Stimulated activated naive CD4-positive, alpha-beta T cell (primary cell): ENCODE results near the gene ZNF337.

Experiments used
- DNase-seq, 6 experiments: peaks; one replicate each; lab custom pipeline; 2025; lab: John Stamatoyannopoulos, UW

Gene ZNF337

GRCh38 chr20:25629816-25630499, 66.7 kb downstream of the ZNF337 start:
- DNase-seq, result no peak

GRCh38 chr20:25626779-25627178, 69.9 kb downstream of the ZNF337 start:
- no peak for DNase-seq

GRCh38 chr20:25624500-25624939, 72.1 kb downstream of the ZNF337 start:
- DNase-seq, result peak in 2 of 6 experiments; percentile 18 to 45
